NCI-H2107 treated with DMSO at 0.1 percent for 48 hours (cell line): ENCODE measurements around the gene C1QL4.
"Not testable (repeated sequence)": the region's sequence is repeated elsewhere in the genome, so short reads cannot be mapped to it uniquely, and the experiment has no call there.

Experiments
- DNase-seq: peaks from one replicate; lab custom pipeline; 2025; ENCODE audit not compliant: unreplicated experiment; lab: John Stamatoyannopoulos, UW

The C1QL4 gene

GRCh38 chr12:49282740-49283375 is 54.1 kb downstream of the C1QL4 start:
- DNase-seq = not testable (repeated sequence)
